Measurements from ENCODE around the gene C4orf51. TPM values are rescaled to one million over a fixed set of nuclear protein-coding genes. Genes with fewer than 3 reads are reported as not detected.

The C4orf51 gene
- total RNA-seq, 1 donor from 2014 or later: not detected

DNA sequence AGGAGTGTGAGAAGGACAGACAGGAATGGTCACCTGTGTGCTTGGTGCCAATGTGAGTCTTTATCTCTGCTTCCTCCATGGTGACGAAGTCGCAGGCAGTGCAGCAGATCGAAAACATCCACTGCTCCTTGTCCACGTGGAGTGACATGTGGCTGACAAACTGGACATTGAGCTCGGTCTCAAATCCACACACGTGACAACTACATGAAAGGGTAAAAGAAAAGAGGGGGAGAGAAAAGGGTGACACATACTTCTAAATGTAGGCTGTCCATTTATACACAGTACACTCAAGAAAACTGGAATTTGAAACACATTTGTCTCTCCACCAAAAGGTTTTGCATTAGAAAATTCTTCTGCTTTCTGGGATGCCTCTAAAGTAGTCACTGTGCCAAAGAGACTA is 94.5 kb downstream of the C4orf51 start:
- Mint-ChIP-seq H3K36me3 (ENCODE audit: unreplicated experiment) (peaks cover 41% of the 10 kb centered on the region), H3K9me3 (ENCODE audit: unreplicated experiment) (no peaks in the 10 kb centered on the region), H3K4me1 (ENCODE audit: unreplicated experiment) (no peaks in the 10 kb centered on the region), H3K27ac (ENCODE audit: unreplicated experiment) (no peak overlapping the region), H3K27me3 (ENCODE audit: unreplicated experiment) (no peaks in the 10 kb centered on the region), H3K4me3 (ENCODE audit: unreplicated experiment) (no peak overlapping the region)
- TF ChIP-seq CTCF (IDR thresholded peaks at IDR 0.05): no peak
- DNase-seq (ENCODE audit: extremely low spot score, unreplicated experiment): no peak

- H3K9me3 Mint-ChIP-seq (ENCODE audit: unreplicated experiment): no peaks in the 10 kb centered on the region
- peaks cover 44% of the 10 kb centered on the region for H3K36me3 Mint-ChIP-seq (ENCODE audit: unreplicated experiment)
- H3K27ac Mint-ChIP-seq (ENCODE audit: unreplicated experiment): no peak overlapping the region
- TF ChIP-seq CTCF (IDR thresholded peaks at IDR 0.05): no peak
- DNase-seq (ENCODE audit: extremely low spot score, unreplicated experiment): no peak
- no peaks in the 10 kb centered on the region for H3K27me3 Mint-ChIP-seq (ENCODE audit: unreplicated experiment)
- H3K4me1 Mint-ChIP-seq (ENCODE audit: unreplicated experiment): no peaks in the 10 kb centered on the region
- no peak overlapping the region for H3K4me3 Mint-ChIP-seq (ENCODE audit: unreplicated experiment)
These were observed 95.5 kb downstream of the C4orf51 start for GRCh38 chr4:145775406-145775805.

DNA sequence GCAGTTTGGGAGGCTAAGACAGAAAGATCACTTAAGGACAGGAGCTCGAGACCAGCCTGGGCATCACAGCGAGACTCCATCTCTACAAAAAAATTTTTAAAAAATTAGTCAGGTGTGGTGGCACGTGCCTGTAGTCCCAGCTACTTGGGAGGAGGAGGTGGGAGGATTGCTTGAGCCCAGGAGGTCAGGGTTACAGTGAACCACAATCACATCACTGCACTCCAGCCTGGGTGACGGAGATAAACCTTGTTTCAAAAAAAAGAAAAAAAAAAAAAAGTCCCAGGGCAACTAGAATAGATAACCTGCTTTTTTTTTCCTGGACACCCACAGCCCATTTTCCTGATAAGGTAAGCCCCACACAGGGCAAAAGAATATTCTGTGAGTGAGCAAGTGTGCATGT is 96.3 kb downstream of the C4orf51 start:
- peaks cover 43% of the 10 kb centered on the region for H3K36me3 Mint-ChIP-seq (ENCODE audit: unreplicated experiment)
- H3K27ac Mint-ChIP-seq (ENCODE audit: unreplicated experiment): no peak overlapping the region
- DNase-seq (ENCODE audit: extremely low spot score, unreplicated experiment): no peak
- H3K9me3 Mint-ChIP-seq (ENCODE audit: unreplicated experiment): no peaks in the 10 kb centered on the region
- H3K4me3 Mint-ChIP-seq (ENCODE audit: unreplicated experiment): no peak overlapping the region
- H3K27me3 Mint-ChIP-seq (ENCODE audit: unreplicated experiment): no peaks in the 10 kb centered on the region
- H3K4me1 Mint-ChIP-seq (ENCODE audit: unreplicated experiment): no peaks in the 10 kb centered on the region
- TF ChIP-seq CTCF (IDR thresholded peaks at IDR 0.05): no peak

- Mint-ChIP-seq H3K4me1 (ENCODE audit: unreplicated experiment) (no peaks in the 10 kb centered on the region), H3K36me3 (ENCODE audit: unreplicated experiment) (peaks cover 37% of the 10 kb centered on the region), H3K9me3 (ENCODE audit: unreplicated experiment) (no peaks in the 10 kb centered on the region), H3K27ac (ENCODE audit: unreplicated experiment) (no peak overlapping the region), H3K27me3 (ENCODE audit: unreplicated experiment) (no peaks in the 10 kb centered on the region), H3K4me3 (ENCODE audit: unreplicated experiment) (no peak overlapping the region)
- no peak for TF ChIP-seq CTCF (IDR thresholded peaks at IDR 0.05)
- no peak for DNase-seq (ENCODE audit: extremely low spot score, unreplicated experiment)
These were observed 99.4 kb downstream of the C4orf51 start for GRCh38 chr4:145779319-145779801.

DNA sequence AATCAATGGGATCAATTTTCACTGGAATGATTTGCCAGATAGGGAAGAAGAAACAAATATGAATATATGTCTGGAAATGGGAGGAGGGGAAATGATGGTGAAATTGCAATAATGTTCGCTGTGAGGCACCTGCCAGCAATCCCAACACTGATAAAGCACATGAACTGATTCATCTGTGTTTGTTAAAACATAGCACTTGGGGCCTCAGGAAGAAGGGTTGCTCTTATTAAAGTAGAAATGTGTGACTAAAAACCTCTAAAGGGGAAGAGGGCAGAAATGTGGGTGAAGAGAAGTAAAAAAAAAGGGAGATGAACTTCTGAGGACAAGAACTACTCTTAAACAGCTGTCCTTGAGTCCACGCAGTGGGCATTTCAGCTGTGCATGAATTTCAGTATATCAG is 101.4 kb downstream of the C4orf51 start:
- Mint-ChIP-seq H3K27ac (ENCODE audit: unreplicated experiment) (no peak overlapping the region), H3K4me3 (ENCODE audit: unreplicated experiment) (no peak overlapping the region), H3K4me1 (ENCODE audit: unreplicated experiment) (no peaks in the 10 kb centered on the region), H3K9me3 (ENCODE audit: unreplicated experiment) (no peaks in the 10 kb centered on the region), H3K27me3 (ENCODE audit: unreplicated experiment) (no peaks in the 10 kb centered on the region), H3K36me3 (ENCODE audit: unreplicated experiment) (peaks cover 37% of the 10 kb centered on the region)
- no peak for DNase-seq (ENCODE audit: extremely low spot score, unreplicated experiment)
- no peak for TF ChIP-seq CTCF (IDR thresholded peaks at IDR 0.05)

Other genes starting within 250 kb of the C4orf51 start
- 18.1 and 18.6 TPM in 2 replicates for gene SMAD1, start 198.3 kb upstream of the C4orf51 start, total RNA-seq
- 9.5 and 9.9 TPM in 2 replicates for gene MMAA, start 60.8 kb upstream of the C4orf51 start, total RNA-seq

All from osteocyte (in vitro differentiated cells).